HEK293T (cell line): ENCODE measurements around the gene PNKD.

Source experiments
- BHLHE40 ChIP-seq: fragments of 450-650 bp; IDR thresholded peaks from 2 replicates; pipeline ENCODE4 v1.6.1; 2016; ENCODE audit warnings: mild to moderate bottlenecking, moderate library complexity, borderline replicate concordance
- CTBP1 ChIP-seq: fragments of 450-650 bp; IDR thresholded peaks from 2 replicates; pipeline ENCODE4 v1.6.1; 2016; ENCODE audit warnings: borderline replicate concordance
- FOXK2 ChIP-seq: fragments of 450-650 bp; IDR thresholded peaks from 2 replicates; pipeline ENCODE4 v1.6.1; 2016; ENCODE audit warnings: mild to moderate bottlenecking
- FOXM1 ChIP-seq: fragments of 450-650 bp; IDR thresholded peaks from 2 replicates; pipeline ENCODE4 v1.6.1; 2017; ENCODE audit warnings: mild to moderate bottlenecking, borderline replicate concordance
- HDGF ChIP-seq: fragments of 450-650 bp; IDR thresholded peaks from 2 replicates; pipeline ENCODE4 v1.6.1; 2017; ENCODE audit warnings: antibody characterized with exemption, borderline replicate concordance
- LEF1 ChIP-seq: fragments of 450-650 bp; IDR thresholded peaks from 2 replicates; pipeline ENCODE4 v1.6.1; 2017; ENCODE audit warnings: mild to moderate bottlenecking, borderline replicate concordance
- NFRKB ChIP-seq: fragments of 450-650 bp; IDR thresholded peaks from 2 replicates; pipeline ENCODE4 v1.6.1; 2016; ENCODE audit warnings: mild to moderate bottlenecking, moderate library complexity
- SP1 ChIP-seq: fragments of 450-650 bp; IDR thresholded peaks from 2 replicates; pipeline ENCODE4 v1.6.1; 2017
- SUZ12 ChIP-seq: fragments of 450-650 bp; IDR thresholded peaks from 2 replicates; pipeline ENCODE4 v1.6.1; 2016; ENCODE audit warnings: mild to moderate bottlenecking

DNA sequence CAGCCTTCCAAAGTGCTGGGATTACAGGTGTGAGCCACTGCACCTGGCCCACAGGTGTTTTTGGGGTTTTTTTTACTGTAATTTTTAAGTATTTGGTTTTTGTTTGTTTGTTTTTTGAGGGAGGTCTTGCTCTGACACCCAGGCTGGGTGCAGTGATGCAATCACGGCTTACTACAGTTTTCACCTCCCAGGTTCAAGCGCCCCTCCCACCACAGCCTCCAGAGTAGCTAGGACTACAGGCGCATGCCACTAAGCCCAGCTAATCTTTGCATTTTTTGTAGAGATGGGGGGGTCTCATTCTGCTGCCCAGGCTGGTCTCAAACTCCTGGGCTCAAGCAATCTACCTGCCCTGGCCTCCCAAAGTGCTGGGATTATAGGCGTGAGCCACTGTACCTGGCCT is 104.5 kb downstream of the PNKD start:
- TF ChIP-seq BHLHE40 (no peak), FOXM1 (no peak), SP1 (no peak), SUZ12 (no peak), NFRKB (no peak), HDGF (no peak), FOXK2 (no peak), LEF1 (no peak), CTBP1 (no peak)
